ENCODE results near the gene KLHL10. TPM values are rescaled to one million over a fixed set of nuclear protein-coding genes. Genes with fewer than 3 reads are reported as not detected.
A peak's percentile ranks its signal among the peaks of the same experiment; 100 is the strongest.

The KLHL10 gene
- total and polyA plus RNA-seq, 2 of the 13 experiments (the other 11 are each of a cell fraction or from before 2014, with no cell fraction given): 0.04 to 0.08 TPM

GRCh38 chr17:41810659-41811548 is 26.7 kb upstream of the KLHL10 start (continued):
- TF ChIP-seq ZUFSP (CRISPR knock-in tag; IDR thresholded peaks at IDR 0.05; ENCODE audit: borderline replicate concordance): no peak
- no peak; the same call in 1 of the 2 replicates for TF ChIP-seq TAF1 (CRISPR knock-in tag; IDR thresholded peaks at IDR 0.05)
- no peak for TF ChIP-seq ZNF318 (CRISPR knock-in tag; IDR thresholded peaks at IDR 0.05)
- peak; percentile 100 for TF ChIP-seq ZNF564 (CRISPR knock-in tag; IDR thresholded peaks at IDR 0.05)
- TF ChIP-seq PREB (CRISPR knock-in tag; IDR thresholded peaks at IDR 0.05): no peak
- no peak for TF ChIP-seq MBD4 (IDR thresholded peaks at IDR 0.05; ENCODE audit: borderline replicate concordance, low read length)
- TF ChIP-seq E2F2 (CRISPR knock-in tag; IDR thresholded peaks at IDR 0.05; ENCODE audit: borderline replicate concordance): no peak
- TF ChIP-seq ZNF512 (CRISPR knock-in tag; IDR thresholded peaks at IDR 0.05): peak; percentile 46; the same call in 1 of the 2 replicates
- peak; percentile 28; the same call in 1 of the 2 replicates for TF ChIP-seq MZF1 (CRISPR knock-in tag; IDR thresholded peaks at IDR 0.05; ENCODE audit: borderline replicate concordance)
- no peak for TF ChIP-seq ATF1 (CRISPR knock-in tag; IDR thresholded peaks at IDR 0.05)
- 0 out of 2 replicates have a peak, but pooled peaks have one; percentile 78 for TF ChIP-seq ZNF615 (CRISPR knock-in tag; IDR thresholded peaks at IDR 0.05; ENCODE audit: borderline replicate concordance)
- TF ChIP-seq ZNF264 (CRISPR knock-in tag; IDR thresholded peaks at IDR 0.05): no peak
